Dedifferentiated amniotic fluid mesenchymal stem cell (primary cell): ENCODE results near the gene CCDC83.
A peak's percentile ranks its signal among the peaks of the same experiment; 100 is the strongest.

Experiments used
- DNase-seq: peaks from one replicate; pipeline ENCODE4 v3.0.0-alpha.2; 2016; ENCODE audit errors: extremely low spot score

Gene CCDC83

GRCh38 chr11:85855341-85855656 lies at the start of gene CCDC83:
Gene CCDC83, plus strand, starts transcription at chr11:85855383. Its CDS starts 9,741 bp downstream, at chr11:85865124.
- DNase-seq, result no peak

- no peak for DNase-seq
Observed at GRCh38 chr11:85805387-85805786, 49.8 kb upstream of the CCDC83 start.

- DNase-seq, result no peak
Observed at GRCh38 chr11:85806016-85806415, 49.2 kb upstream of the CCDC83 start.

- no peak for DNase-seq
Observed at GRCh38 chr11:85806876-85807275, 48.3 kb upstream of the CCDC83 start.

- no peak for DNase-seq
Observed at GRCh38 chr11:85809191-85809590, 46.0 kb upstream of the CCDC83 start.

GRCh38 chr11:85809863-85810262 lies 45.3 kb upstream of the CCDC83 start:
- DNase-seq, result no peak

GRCh38 chr11:85810521-85810870 lies 44.7 kb upstream of the CCDC83 start:
- DNase-seq, result no peak

GRCh38 chr11:85810871-85811611 lies 44.1 kb upstream of the CCDC83 start, which contains the start of gene SYTL2:
Gene SYTL2, minus strand, starts transcription at chr11:85811141. Its CDS starts 53,416 bp downstream, at chr11:85757725.
- DNase-seq, result no peak

- no peak for DNase-seq
Observed at GRCh38 chr11:85811624-85812023, 43.6 kb upstream of the CCDC83 start.

GRCh38 chr11:85813721-85814120 lies 41.5 kb upstream of the CCDC83 start:
- DNase-seq, result no peak

GRCh38 chr11:85815186-85815931 lies 39.8 kb upstream of the CCDC83 start:
- peak; percentile 82 for DNase-seq

GRCh38 chr11:85819441-85819840 lies 35.7 kb upstream of the CCDC83 start:
- no peak for DNase-seq

GRCh38 chr11:85821636-85822035 lies 33.5 kb upstream of the CCDC83 start:
- no peak for DNase-seq

GRCh38 chr11:85822814-85823213 lies 32.4 kb upstream of the CCDC83 start:
- no peak for DNase-seq

GRCh38 chr11:85823816-85824215 lies 31.4 kb upstream of the CCDC83 start:
- no peak for DNase-seq

GRCh38 chr11:85825616-85826015 lies 29.6 kb upstream of the CCDC83 start:
- DNase-seq, result no peak

GRCh38 chr11:85826116-85826855 lies 28.9 kb upstream of the CCDC83 start:
- no peak for DNase-seq

- DNase-seq, result peak; percentile 83
Observed at GRCh38 chr11:85827748-85828639, 27.2 kb upstream of the CCDC83 start.

- no peak for DNase-seq
Observed at GRCh38 chr11:85828640-85828978, 26.6 kb upstream of the CCDC83 start.

GRCh38 chr11:85829172-85829571 lies 26.0 kb upstream of the CCDC83 start:
- no peak for DNase-seq

GRCh38 chr11:85831050-85831449 lies 24.1 kb upstream of the CCDC83 start:
- no peak for DNase-seq

GRCh38 chr11:85835263-85835662 lies 19.9 kb upstream of the CCDC83 start:
- DNase-seq, result no peak
